AG09319 (cell line): ENCODE measurements around the gene COQ8B.
"Not testable (repeated sequence)": the region's sequence is repeated elsewhere in the genome, so short reads cannot be mapped to it uniquely, and the experiment has no call there.

Source experiments
- DNase-seq: peaks from one replicate; pipeline ENCODE4 v3.0.0-alpha.2; 2010; ENCODE audit warnings: low read depth; ENCODE audit errors: extremely low read depth
- CTCF ChIP-seq: IDR thresholded peaks from 2 replicates; pipeline ENCODE4 v1.5.1; 2011; ENCODE audit warnings: low read depth, mild to moderate bottlenecking, inconsistent platforms, low read length, moderate library complexity

Gene COQ8B

GRCh38 chr19:40736661-40737060 is 20.0 kb upstream of the COQ8B start:
- no peak for DNase-seq
- TF ChIP-seq CTCF, result no peak

GRCh38 chr19:40735013-40735771 is 18.5 kb upstream of the COQ8B start:
- DNase-seq, result no peak
- TF ChIP-seq CTCF, result no peak

GRCh38 chr19:40733149-40733548 is 16.5 kb upstream of the COQ8B start:
- TF ChIP-seq CTCF, result no peak
- no peak for DNase-seq

- not testable (repeated sequence) for DNase-seq
Observed at GRCh38 chr19:40732304-40732703, 15.6 kb upstream of the COQ8B start.

- not testable (repeated sequence) for DNase-seq
Observed at GRCh38 chr19:40730065-40730464, 13.4 kb upstream of the COQ8B start.

- no peak for DNase-seq
- TF ChIP-seq CTCF, result no peak
Observed at GRCh38 chr19:40726279-40726678, 9.6 kb upstream of the COQ8B start.

- TF ChIP-seq CTCF, result no peak
- DNase-seq, result no peak
Observed at GRCh38 chr19:40724855-40725254, 8.2 kb upstream of the COQ8B start.

- no peak for TF ChIP-seq CTCF
- no peak for DNase-seq
Observed at GRCh38 chr19:40724315-40724714, 7.6 kb upstream of the COQ8B start.
